ENCODE data around the gene SPOCK3. TPM values are rescaled to one million over a fixed set of nuclear protein-coding genes. Genes with fewer than 3 reads are reported as not detected.

Gene SPOCK3
- total and polyA plus RNA-seq, 8 donors = 0.15 to 2.1 (median 0.92) TPM

DNA sequence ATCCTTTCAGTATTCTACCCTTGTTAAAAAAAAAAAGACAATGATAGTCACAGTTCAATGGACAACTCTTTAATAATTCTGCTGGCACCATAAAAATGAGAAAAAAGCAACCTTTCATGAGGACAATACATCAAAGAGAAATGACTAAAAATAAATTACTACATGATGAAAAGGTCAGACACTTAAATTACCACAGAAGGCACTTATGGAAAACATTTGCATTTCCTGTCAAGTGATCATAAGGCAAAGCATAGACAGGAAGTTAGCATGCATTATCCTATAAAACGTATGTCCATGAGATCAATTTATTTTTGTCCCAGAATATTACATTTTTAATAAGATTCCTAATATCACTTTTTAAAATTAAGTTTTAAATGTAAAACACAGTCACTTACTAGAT lies 303.8 kb downstream of the SPOCK3 start:
- Histone ChIP-seq H3K27ac (no peak overlapping the region), H3K4me3 (no peak overlapping the region), H3K4me1 (no peaks in the 10 kb centered on the region), H3K27me3 (no peaks in the 10 kb centered on the region), H3K9me3 (peaks cover 0 to 6% of the 10 kb centered on the region in 2 donors), H3K36me3 (no peaks in the 10 kb centered on the region)
- TF ChIP-seq, protein P1, sequence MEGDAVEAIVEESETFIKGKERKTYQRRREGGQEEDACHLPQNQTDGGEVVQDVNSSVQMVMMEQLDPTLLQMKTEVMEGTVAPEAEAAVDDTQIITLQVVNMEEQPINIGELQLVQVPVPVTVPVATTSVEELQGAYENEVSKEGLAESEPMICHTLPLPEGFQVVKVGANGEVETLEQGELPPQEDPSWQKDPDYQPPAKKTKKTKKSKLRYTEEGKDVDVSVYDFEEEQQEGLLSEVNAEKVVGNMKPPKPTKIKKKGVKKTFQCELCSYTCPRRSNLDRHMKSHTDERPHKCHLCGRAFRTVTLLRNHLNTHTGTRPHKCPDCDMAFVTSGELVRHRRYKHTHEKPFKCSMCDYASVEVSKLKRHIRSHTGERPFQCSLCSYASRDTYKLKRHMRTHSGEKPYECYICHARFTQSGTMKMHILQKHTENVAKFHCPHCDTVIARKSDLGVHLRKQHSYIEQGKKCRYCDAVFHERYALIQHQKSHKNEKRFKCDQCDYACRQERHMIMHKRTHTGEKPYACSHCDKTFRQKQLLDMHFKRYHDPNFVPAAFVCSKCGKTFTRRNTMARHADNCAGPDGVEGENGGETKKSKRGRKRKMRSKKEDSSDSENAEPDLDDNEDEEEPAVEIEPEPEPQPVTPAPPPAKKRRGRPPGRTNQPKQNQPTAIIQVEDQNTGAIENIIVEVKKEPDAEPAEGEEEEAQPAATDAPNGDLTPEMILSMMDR (IDR thresholded peaks at IDR 0.05) = no peak
- no peak for ATAC-seq
- intact Hi-C loops (cut with DNase I) = no loop called here
- no peak for DNase-seq

DNA sequence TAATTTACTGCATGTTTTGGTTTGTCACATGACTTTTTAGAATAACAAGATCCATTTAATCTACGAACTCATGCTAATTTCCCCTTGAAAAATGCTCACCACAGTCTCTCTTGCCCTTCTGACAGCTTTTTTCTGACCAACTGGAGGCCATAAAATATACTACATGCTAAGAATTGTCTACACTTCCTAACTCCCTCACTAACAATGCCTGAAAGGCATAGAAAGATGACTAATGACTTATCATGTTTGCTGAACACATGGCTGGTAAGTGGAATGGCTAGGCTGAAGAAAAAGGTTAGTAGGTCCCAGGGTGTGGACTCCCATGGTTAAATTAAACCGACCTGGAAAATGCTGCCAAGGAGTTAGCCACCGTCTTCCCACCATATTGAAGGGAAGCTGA lies 309.9 kb downstream of the SPOCK3 start:
- DNase-seq (no peak), ATAC-seq (no peak)
- H3K9me3 ChIP-seq = peaks cover 0 to 9% of the 10 kb centered on the region in 2 donors
- intact Hi-C loops (cut with DNase I) = no loop called here
- H3K27ac ChIP-seq = no peak overlapping the region
- no peaks in the 10 kb centered on the region for H3K36me3 ChIP-seq
- H3K4me3 ChIP-seq = no peak overlapping the region
- no peaks in the 10 kb centered on the region for H3K4me1 ChIP-seq
- TF ChIP-seq, protein P1 (IDR thresholded peaks at IDR 0.05) = no peak
- no peaks in the 10 kb centered on the region for H3K27me3 ChIP-seq

DNA sequence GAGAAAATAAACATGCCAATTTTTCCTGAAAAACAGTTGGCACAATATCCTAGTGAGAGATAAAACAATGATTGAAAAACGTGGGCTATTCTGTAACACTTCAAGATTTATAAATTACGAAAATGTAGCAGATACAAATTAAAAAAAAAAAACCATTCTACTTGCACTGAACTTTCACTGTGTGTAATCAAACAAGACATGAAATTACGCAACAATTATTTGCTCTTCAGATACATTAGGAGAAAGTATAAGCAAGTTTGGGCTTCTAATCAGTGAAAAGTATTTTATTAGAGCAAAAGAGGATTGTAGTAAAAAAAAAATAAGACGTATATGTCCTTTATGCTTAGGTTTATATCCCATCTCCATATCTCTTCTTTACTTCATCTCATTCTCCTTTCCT lies 320.4 kb downstream of the SPOCK3 start:
- intact Hi-C loops (cut with DNase I) = no loop called here
- H3K27me3 ChIP-seq = no peaks in the 10 kb centered on the region
- TF ChIP-seq, protein P1 (IDR thresholded peaks at IDR 0.05) = no peak

DNA sequence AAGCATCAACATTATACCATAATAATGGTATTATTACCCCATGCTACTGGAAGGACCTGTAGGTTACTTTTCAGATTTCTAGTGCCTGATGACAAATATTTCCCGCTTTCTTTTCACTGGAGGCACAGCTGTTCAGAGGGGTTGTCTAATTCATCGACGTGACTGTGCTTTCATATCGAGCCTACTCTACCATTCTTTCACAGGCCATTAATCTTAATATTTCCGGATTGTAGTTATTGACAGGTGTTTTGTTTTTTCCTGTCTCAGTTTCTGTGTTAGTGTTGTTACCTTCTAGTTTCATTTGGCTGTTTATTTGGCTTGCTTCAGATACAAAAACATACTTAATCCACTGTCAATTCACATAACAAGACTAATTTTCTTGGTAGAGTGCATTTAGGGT lies 330.9 kb downstream of the SPOCK3 start:
- DNase-seq = no peak

More for the DNA sequence above, 320.4 kb downstream of the SPOCK3 start:
- no peaks in the 10 kb centered on the region for H3K4me1 ChIP-seq
- no peak overlapping the region for H3K27ac ChIP-seq
- no peak for ATAC-seq
- no peak overlapping the region for H3K4me3 ChIP-seq
- DNase-seq = no peak
- no peaks in the 10 kb centered on the region for H3K36me3 ChIP-seq
- no peaks in the 10 kb centered on the region for H3K9me3 ChIP-seq

DNA sequence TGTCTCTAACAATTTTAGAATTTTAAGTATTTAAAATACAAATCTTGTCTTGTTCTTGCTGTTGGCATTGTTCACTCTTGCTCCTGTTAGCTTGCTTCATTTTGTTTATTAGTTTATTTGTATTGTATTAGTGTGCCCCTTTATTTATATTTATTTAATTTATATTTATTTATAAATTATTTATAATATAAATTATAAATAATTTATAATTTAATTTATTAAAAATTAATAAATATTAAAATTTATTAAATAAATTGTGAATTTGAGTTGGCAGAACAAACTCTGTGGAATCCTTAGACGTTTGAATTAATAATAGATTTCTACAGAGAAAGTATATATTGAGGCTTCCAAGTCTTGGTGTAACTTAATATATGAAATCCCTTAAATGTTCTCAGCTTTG lies 331.4 kb downstream of the SPOCK3 start:
- DNase-seq (no peak), ATAC-seq (no peak)

More for the DNA sequence above, 330.9 kb downstream of the SPOCK3 start:
- TF ChIP-seq, protein P1 (IDR thresholded peaks at IDR 0.05) = no peak
- Histone ChIP-seq H3K9me3 (no peaks in the 10 kb centered on the region), H3K36me3 (no peaks in the 10 kb centered on the region), H3K4me1 (no peaks in the 10 kb centered on the region), H3K27me3 (no peaks in the 10 kb centered on the region), H3K27ac (no peak overlapping the region), H3K4me3 (no peak overlapping the region)
- ATAC-seq = no peak
- intact Hi-C loops (cut with DNase I) = no loop called here

More for the DNA sequence above, 331.4 kb downstream of the SPOCK3 start:
- Histone ChIP-seq H3K4me3 (no peak overlapping the region), H3K4me1 (no peaks in the 10 kb centered on the region), H3K9me3 (no peaks in the 10 kb centered on the region), H3K27ac (no peak overlapping the region), H3K27me3 (no peaks in the 10 kb centered on the region), H3K36me3 (no peaks in the 10 kb centered on the region)
- TF ChIP-seq, protein P1 (IDR thresholded peaks at IDR 0.05) = no peak
- intact Hi-C loops (cut with DNase I) = no loop called here
